Tibial nerve (tissue), 4 donors: ENCODE data around the gene PARD6B. TPM values are rescaled to one million over a fixed set of nuclear protein-coding genes. Genes with fewer than 3 reads are reported as not detected.

ENCODE experiments used
- DNase-seq, 2 donors: peaks; one replicate each; pipeline ENCODE4 v3.0.0-alpha.2; 2019; ENCODE audit warnings: low spot score in 2 of 2
- H3K27ac ChIP-seq, 4 donors: fragments of 200-600 bp; sonication (generic) in 3 of 4; one replicate each; pipeline ENCODE4 v1.5.1; 2017 to 2019; ENCODE audit warnings: mild to moderate bottlenecking in 1 of 4
- H3K27me3 ChIP-seq, 2 donors: fragments of 200-600 bp; sonication (generic) in 1 of 2; one replicate each; pipeline versions ENCODE4 v1.5.1 to v1.6.0; 2017 to 2019
- H3K36me3 ChIP-seq, 3 donors: fragments of 200-600 bp; sonication (generic); one replicate each; pipeline ENCODE4 v1.5.1; 2018 to 2019
- H3K4me1 ChIP-seq, 4 donors: fragments of 200-600 bp; sonication (generic) in 3 of 4; one replicate each; pipeline ENCODE4 v1.5.1; 2017 to 2019
- H3K4me3 ChIP-seq, 4 donors: fragments of 200-600 bp; sonication (generic) in 3 of 4; one replicate each; pipeline ENCODE4 v1.5.1; 2017 to 2019; ENCODE audit warnings: mild to moderate bottlenecking in 1 of 4, moderate library complexity in 1 of 4
- H3K9me3 ChIP-seq, 4 donors: fragments of 200-600 bp; sonication (generic) in 3 of 4; one replicate each; pipeline ENCODE4 v1.5.1; 2017 to 2019
- EP300 ChIP-seq, 2 donors: sonication (generic); formaldehyde crosslinking; IDR thresholded peaks; one replicate each; pipeline ENCODE4 v1.6.1; 2017; ENCODE audit warnings: antibody characterized with exemption in 2 of 2, mild to moderate bottlenecking in 1 of 2
- POLR2A ChIP-seq, 2 donors: fragments of 450-650 bp; IDR thresholded peaks; one replicate each; pipeline ENCODE4 v1.6.1; 2017; ENCODE audit warnings: antibody characterized with exemption in 2 of 2, mild to moderate bottlenecking in 2 of 2, moderate library complexity in 2 of 2
- WGBS, 2 donors: methylation state at CpG; one replicate each; pipeline ENCODE4 v1.1.5; 2018; 5-methylcytosine and 5-hydroxymethylcytosine counted together
- total RNA-seq, 4 donors: library from RNA; depleted of rRNA; stranded (reverse); fragments of >200 nt; gene quantifications; one replicate each; pipeline ENCODE4 v1.1.0, GENCODE V29; 2016
- TF ChIP-seq, protein P1 (sequence below), 5 experiments: fragments of 200-600 bp in 3 of 5; fragments of 450-650 bp in 2 of 5; sonication (generic) in 3 of 5; IDR thresholded peaks; one replicate each; pipeline ENCODE4 v1.5.1; 2016 to 2019; ENCODE audit warnings: antibody characterized with exemption in 5 of 5, mild to moderate bottlenecking in 3 of 5, moderate library complexity in 2 of 5

Gene PARD6B
- total RNA-seq, 4 donors from 2014 or later, result 2.4 to 3.8 (median 3.5) TPM

DNA sequence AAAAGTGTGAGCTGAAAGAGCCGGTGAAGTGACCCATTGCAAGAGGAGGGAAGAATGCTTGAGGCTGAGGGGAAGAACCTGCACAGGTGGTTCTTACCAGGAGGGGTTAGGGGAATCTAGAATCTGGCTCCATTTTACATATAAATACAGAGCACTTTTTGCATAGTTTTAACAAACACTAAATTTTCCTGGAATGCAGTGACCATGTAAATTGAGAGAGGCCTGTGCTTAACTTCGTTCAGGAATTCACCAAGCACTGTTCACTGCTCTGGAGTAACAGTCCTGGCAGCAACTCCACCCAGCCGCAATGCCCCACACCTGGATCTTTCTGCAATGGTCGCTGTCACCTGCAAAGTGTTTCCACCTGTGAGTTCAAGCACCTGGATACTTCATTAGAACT is 26.9 kb upstream of the PARD6B start:
- no peaks in the 10 kb centered on the region for H3K4me1 ChIP-seq
- TF ChIP-seq, protein P1, sequence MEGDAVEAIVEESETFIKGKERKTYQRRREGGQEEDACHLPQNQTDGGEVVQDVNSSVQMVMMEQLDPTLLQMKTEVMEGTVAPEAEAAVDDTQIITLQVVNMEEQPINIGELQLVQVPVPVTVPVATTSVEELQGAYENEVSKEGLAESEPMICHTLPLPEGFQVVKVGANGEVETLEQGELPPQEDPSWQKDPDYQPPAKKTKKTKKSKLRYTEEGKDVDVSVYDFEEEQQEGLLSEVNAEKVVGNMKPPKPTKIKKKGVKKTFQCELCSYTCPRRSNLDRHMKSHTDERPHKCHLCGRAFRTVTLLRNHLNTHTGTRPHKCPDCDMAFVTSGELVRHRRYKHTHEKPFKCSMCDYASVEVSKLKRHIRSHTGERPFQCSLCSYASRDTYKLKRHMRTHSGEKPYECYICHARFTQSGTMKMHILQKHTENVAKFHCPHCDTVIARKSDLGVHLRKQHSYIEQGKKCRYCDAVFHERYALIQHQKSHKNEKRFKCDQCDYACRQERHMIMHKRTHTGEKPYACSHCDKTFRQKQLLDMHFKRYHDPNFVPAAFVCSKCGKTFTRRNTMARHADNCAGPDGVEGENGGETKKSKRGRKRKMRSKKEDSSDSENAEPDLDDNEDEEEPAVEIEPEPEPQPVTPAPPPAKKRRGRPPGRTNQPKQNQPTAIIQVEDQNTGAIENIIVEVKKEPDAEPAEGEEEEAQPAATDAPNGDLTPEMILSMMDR (IDR thresholded peaks at IDR 0.05), result no peak
- TF ChIP-seq POLR2A (IDR thresholded peaks at IDR 0.05) (no peak), EP300 (IDR thresholded peaks at IDR 0.05) (no peak)
- H3K4me3 ChIP-seq, result no peak overlapping the region
- 70 to 77% methylated on average over 4 of the region's 4 CpGs for WGBS, 2 donors
- H3K36me3 ChIP-seq, result no peaks in the 10 kb centered on the region
- H3K27ac ChIP-seq, result no peak overlapping the region
- no peaks in the 10 kb centered on the region for H3K9me3 ChIP-seq
- no peaks in the 10 kb centered on the region for H3K27me3 ChIP-seq
- DNase-seq, result no peak

DNA sequence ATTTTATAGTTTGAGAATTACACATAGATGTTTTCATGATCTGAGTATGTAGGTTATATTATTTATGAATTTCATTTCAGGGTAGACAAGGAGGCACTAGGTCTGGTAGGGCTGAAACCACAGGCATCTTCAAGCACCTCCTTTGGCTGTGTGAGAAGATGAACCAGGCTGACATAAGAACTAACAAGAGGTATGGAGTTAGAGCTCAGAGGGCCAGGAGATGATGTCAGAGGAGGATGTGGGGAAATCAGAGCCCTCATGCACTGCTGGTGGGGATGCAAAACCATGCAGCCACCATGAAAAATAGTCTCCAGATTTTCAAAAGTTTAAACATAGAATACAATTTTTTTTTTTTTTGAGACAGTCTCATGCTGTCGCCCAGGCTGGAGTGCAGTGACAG is 26.4 kb upstream of the PARD6B start:
- DNase-seq, result no peak
- H3K4me3 ChIP-seq, result no peak overlapping the region
- H3K4me1 ChIP-seq, result no peaks in the 10 kb centered on the region
- no peaks in the 10 kb centered on the region for H3K36me3 ChIP-seq
- H3K27me3 ChIP-seq, result no peaks in the 10 kb centered on the region
- no peak overlapping the region for H3K27ac ChIP-seq
- WGBS, 2 donors, result 95 to 96% methylated on average over 1 of the region's 1 CpG
- TF ChIP-seq EP300 (IDR thresholded peaks at IDR 0.05), result no peak
- TF ChIP-seq, protein P1 (IDR thresholded peaks at IDR 0.05), result no peak
- TF ChIP-seq POLR2A (IDR thresholded peaks at IDR 0.05), result no peak
- no peaks in the 10 kb centered on the region for H3K9me3 ChIP-seq

DNA sequence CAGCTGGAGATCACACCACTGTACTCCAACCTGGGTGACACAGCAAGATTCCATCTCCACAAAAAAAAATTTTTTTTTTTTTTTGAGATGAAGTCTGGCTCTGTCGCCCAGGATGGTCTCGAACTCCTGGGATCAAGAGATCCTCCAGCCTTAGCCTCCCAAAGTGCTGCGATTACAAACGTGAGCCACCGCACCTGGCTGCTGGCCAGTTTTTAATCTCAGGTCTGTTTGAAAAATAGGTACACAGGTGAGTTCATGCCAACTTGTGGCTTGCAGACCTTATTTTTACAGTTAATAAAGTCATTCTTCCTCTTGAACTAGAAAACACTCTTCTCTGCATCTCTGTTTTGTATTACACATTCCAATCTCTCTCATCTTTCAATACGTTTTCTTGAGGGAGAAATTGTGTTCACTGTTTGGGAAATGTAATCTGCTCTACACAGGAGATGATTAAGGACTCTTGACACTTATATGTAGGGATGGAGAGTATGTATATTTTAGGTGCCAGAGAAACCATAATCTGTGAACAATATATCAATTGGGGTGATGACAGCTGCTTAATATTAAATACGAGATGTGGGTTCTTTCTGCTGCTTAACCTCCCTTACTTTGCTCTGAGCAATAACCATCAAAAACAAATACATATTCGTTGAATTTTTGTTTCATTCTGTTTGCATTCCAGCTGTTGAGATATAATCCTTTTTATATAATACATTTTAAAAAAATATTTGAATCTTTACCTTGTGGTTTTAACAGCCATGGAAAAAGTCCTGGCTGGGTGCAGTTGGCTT is 22.3 kb upstream of the PARD6B start:
- Histone ChIP-seq H3K27ac (no peak overlapping the region), H3K27me3 (no peaks in the 10 kb centered on the region), H3K4me3 (no peak overlapping the region), H3K4me1 (peaks cover 0 to 5% (median 2%) of the 10 kb centered on the region in 4 donors), H3K36me3 (no peaks in the 10 kb centered on the region), H3K9me3 (no peaks in the 10 kb centered on the region)
- 72 to 74% methylated on average over 8 of the region's 8 CpGs for WGBS, 2 donors
- TF ChIP-seq, protein P1 (IDR thresholded peaks at IDR 0.05), result no peak
- TF ChIP-seq EP300 (IDR thresholded peaks at IDR 0.05) (no peak), POLR2A (IDR thresholded peaks at IDR 0.05) (no peak)
- no peak for DNase-seq

DNA sequence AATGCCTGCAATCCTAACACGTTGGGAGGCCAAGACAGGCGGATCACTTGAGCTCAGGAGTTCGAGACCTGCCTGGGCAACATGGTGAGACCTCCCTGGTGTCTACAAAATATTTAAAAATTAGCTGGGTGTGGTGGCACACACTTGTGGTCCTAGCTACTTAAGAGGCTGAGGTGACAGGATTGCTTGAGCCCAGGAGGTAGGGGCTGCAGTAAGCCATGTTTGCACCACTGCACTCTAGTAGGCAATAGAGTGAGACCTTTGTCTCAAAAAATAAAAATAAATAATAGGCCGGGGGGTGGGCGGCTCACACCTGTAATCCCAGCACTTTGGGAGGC is 21.8 kb upstream of the PARD6B start:
- no peak overlapping the region for H3K4me3 ChIP-seq
- H3K9me3 ChIP-seq, result no peaks in the 10 kb centered on the region
- H3K36me3 ChIP-seq, result no peaks in the 10 kb centered on the region
- H3K27me3 ChIP-seq, result no peaks in the 10 kb centered on the region
- no peak overlapping the region for H3K27ac ChIP-seq
- DNase-seq, result no peak
- 55 to 78% methylated on average over 5 of the region's 5 CpGs for WGBS, 2 donors
- H3K4me1 ChIP-seq, result peaks cover 0 to 5% (median 2%) of the 10 kb centered on the region in 4 donors
- TF ChIP-seq POLR2A (IDR thresholded peaks at IDR 0.05) (no peak), EP300 (IDR thresholded peaks at IDR 0.05) (no peak)
- TF ChIP-seq, protein P1 (IDR thresholded peaks at IDR 0.05), result no peak

DNA sequence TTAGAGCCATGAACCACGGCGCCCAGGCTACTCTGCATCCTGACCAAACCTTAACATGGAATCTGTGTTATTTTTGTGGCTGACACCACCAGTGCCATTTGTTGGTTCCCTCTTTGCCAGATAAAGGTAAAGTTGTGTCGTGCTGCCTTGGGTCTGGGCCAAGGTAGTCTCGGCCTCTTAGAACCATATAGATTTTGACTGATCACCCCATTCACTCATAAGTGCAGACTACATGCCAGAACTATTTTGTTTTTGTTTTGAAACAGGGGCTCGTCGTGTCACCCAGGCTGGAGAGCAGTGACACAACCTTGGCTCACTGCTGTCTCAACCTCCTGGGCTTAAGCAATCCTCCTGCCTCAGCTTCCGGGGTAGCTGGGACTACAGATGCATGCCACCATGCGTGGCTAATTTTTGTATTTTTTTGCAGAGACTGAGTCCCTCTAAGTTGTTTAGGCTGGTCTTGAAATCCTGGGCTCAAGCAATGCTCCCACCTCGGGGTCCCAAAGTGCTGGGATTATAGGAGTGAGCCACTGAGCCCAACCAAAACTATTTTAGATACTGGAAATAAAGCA is 20.8 kb upstream of the PARD6B start:
- Histone ChIP-seq H3K4me3 (no peak overlapping the region), H3K9me3 (no peaks in the 10 kb centered on the region), H3K27ac (no peak overlapping the region), H3K4me1 (peaks cover 0 to 5% (median 2%) of the 10 kb centered on the region in 4 donors), H3K27me3 (no peaks in the 10 kb centered on the region), H3K36me3 (no peaks in the 10 kb centered on the region)
- no peak for TF ChIP-seq POLR2A (IDR thresholded peaks at IDR 0.05)
- no peak for TF ChIP-seq EP300 (IDR thresholded peaks at IDR 0.05)
- TF ChIP-seq, protein P1 (IDR thresholded peaks at IDR 0.05), result no peak
- no peak for DNase-seq
- 76 to 78% methylated on average over 9 of the region's 9 CpGs for WGBS, 2 donors
